Neural progenitor cell (in vitro differentiated cells): ENCODE results near the gene CDC14A. TPM values are rescaled to one million over a fixed set of nuclear protein-coding genes. Genes with fewer than 3 reads are reported as not detected.

Source experiments
- DNase-seq: peaks from one replicate; pipeline ENCODE4 v3.0.0-alpha.2; 2016; ENCODE audit warnings: low spot score
- H2AFZ ChIP-seq: fragments of 200-600 bp; sonication (generic); replicated peaks from 2 replicates; pipeline ENCODE4 v1.6.1; 2016; ENCODE audit warnings: antibody characterized with exemption
- H3F3A ChIP-seq: fragments of 200-600 bp; sonication (generic); 2 replicates; pipeline ENCODE4 v1.6.1; 2016; ENCODE audit warnings: antibody characterized with exemption, low read depth
- H3K27ac ChIP-seq: fragments of 200-600 bp; sonication (generic); 2 replicates; pipeline ENCODE4 v1.5.1; 2016; ENCODE audit warnings: mild to moderate bottlenecking
- H3K27me3 ChIP-seq: fragments of 200-600 bp; sonication (generic); 2 replicates; pipeline ENCODE4 v1.6.1; 2016; ENCODE audit warnings: mild to moderate bottlenecking, moderate library complexity
- H3K36me3 ChIP-seq: fragments of 200-600 bp; sonication (generic); 2 replicates; pipeline ENCODE4 v1.5.1; 2016
- H3K4me1 ChIP-seq: fragments of 200-600 bp; sonication (generic); 2 replicates; pipeline ENCODE4 v1.6.1; 2016; ENCODE audit warnings: mixed run types
- H3K4me2 ChIP-seq: fragments of 200-600 bp; sonication (generic); 2 replicates; pipeline ENCODE4 v1.6.1; 2016
- H3K4me3 ChIP-seq: fragments of 200-600 bp; sonication (generic); 2 replicates; pipeline ENCODE4 v1.5.1; 2016
- H3K79me2 ChIP-seq: fragments of 200-600 bp; sonication (generic); 2 replicates; pipeline ENCODE4 v1.6.1; 2016; ENCODE audit warnings: low read depth
- H3K9ac ChIP-seq: fragments of 200-600 bp; sonication (generic); 2 replicates; pipeline ENCODE4 v1.6.1; 2016
- H3K9me3 ChIP-seq: fragments of 200-600 bp; sonication (generic); 2 replicates; pipeline ENCODE4 v1.5.1; 2016; ENCODE audit warnings: low read depth
- H4K20me1 ChIP-seq: fragments of 200-600 bp; sonication (generic); 2 replicates; pipeline ENCODE4 v1.6.1; 2016; ENCODE audit warnings: low read depth
- H3K27ac Mint-ChIP-seq: 3 replicates; pipeline ENCODE4 v1.8.0; 2021; ENCODE audit warnings: mixed read lengths
- H3K27me3 Mint-ChIP-seq: 2 replicates; pipeline ENCODE4 v1.8.0; 2022; ENCODE audit warnings: low read depth, mild to moderate bottlenecking, inconsistent platforms, moderate library complexity, mixed read lengths; ENCODE audit not compliant: insufficient read depth
- H3K36me3 Mint-ChIP-seq: 3 replicates; pipeline ENCODE4 v1.8.0; 2021; ENCODE audit warnings: mixed read lengths
- H3K4me1 Mint-ChIP-seq: 3 replicates; pipeline ENCODE4 v1.8.0; 2021; ENCODE audit warnings: mixed read lengths
- H3K4me3 Mint-ChIP-seq: 3 replicates; pipeline ENCODE4 v1.8.0; 2021; ENCODE audit warnings: mild to moderate bottlenecking, moderate library complexity, mixed read lengths
- H3K9me3 Mint-ChIP-seq: 3 replicates; pipeline ENCODE4 v1.8.0; 2020; ENCODE audit warnings: mixed read lengths
- EZH2 ChIP-seq: fragments of 200-600 bp; sonication (generic); IDR thresholded peaks from 2 replicates; pipeline ENCODE4 v1.6.1; 2017; ENCODE audit warnings: antibody characterized with exemption, mild to moderate bottlenecking, moderate library complexity
- EZH2phosphoT487 ChIP-seq: fragments of 200-600 bp; sonication (generic); IDR thresholded peaks from 2 replicates; pipeline ENCODE4 v1.6.1; 2017; ENCODE audit warnings: antibody characterized with exemption
- total RNA-seq: library from RNA; depleted of rRNA; stranded (reverse); fragments of >200 nt; gene quantifications from 2 replicates; pipeline ENCODE4 v1.2.3, GENCODE V29; 2015; ENCODE audit warnings: low replicate concordance
- TF ChIP-seq, protein P1 (sequence below): fragments of 200-600 bp; sonication (generic); IDR thresholded peaks from 2 replicates; pipeline ENCODE4 v1.5.1; 2017; ENCODE audit warnings: antibody characterized with exemption, mild to moderate bottlenecking

Gene CDC14A
- total RNA-seq, 1 donor from 2014 or later = 37.0 TPM

DNA sequence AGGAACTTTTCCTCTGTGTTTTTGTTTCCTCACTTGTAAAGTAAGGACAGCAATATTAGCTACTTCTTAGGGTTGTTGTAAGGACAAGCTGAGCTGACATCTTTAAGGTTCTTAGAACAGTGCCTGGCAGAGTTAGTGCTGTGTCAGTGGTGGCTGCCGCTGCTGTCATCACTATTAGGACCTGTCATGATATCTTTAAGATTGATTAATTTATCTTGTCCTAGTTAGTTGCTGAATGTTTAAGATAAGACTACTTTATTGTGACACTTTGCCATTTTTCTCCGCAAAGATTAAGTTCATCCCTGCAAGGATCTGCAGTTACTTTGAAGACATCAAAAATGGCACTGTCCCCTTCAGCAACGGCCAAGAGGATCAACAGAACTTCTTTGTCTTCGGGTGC is 145.5 kb downstream of the CDC14A start:
- Histone ChIP-seq H3K27me3 (no peaks in the 10 kb centered on the region), H4K20me1 (no peaks in the 10 kb centered on the region), H3K9ac (no peak overlapping the region), H2AFZ (no peak overlapping the region), H3K4me2 (no peak overlapping the region), H3K4me1 (no peaks in the 10 kb centered on the region), H3K9me3 (no peaks in the 10 kb centered on the region), H3K4me3 (no peak overlapping the region), H3F3A (no peaks in the 10 kb centered on the region), H3K27ac (no peak overlapping the region), H3K79me2 (no peaks in the 10 kb centered on the region), H3K36me3 (peaks cover 12% of the 10 kb centered on the region)
- no peaks in the 10 kb centered on the region for H3K4me1 Mint-ChIP-seq
- no peaks in the 10 kb centered on the region for H3K9me3 Mint-ChIP-seq
- TF ChIP-seq EZH2 (no peak), EZH2phosphoT487 (no peak)
- TF ChIP-seq, protein P1, sequence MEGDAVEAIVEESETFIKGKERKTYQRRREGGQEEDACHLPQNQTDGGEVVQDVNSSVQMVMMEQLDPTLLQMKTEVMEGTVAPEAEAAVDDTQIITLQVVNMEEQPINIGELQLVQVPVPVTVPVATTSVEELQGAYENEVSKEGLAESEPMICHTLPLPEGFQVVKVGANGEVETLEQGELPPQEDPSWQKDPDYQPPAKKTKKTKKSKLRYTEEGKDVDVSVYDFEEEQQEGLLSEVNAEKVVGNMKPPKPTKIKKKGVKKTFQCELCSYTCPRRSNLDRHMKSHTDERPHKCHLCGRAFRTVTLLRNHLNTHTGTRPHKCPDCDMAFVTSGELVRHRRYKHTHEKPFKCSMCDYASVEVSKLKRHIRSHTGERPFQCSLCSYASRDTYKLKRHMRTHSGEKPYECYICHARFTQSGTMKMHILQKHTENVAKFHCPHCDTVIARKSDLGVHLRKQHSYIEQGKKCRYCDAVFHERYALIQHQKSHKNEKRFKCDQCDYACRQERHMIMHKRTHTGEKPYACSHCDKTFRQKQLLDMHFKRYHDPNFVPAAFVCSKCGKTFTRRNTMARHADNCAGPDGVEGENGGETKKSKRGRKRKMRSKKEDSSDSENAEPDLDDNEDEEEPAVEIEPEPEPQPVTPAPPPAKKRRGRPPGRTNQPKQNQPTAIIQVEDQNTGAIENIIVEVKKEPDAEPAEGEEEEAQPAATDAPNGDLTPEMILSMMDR = no peak
- H3K27me3 Mint-ChIP-seq = peaks cover 2% of the 10 kb centered on the region
- peaks cover 34% of the 10 kb centered on the region for H3K36me3 Mint-ChIP-seq
- no peak for DNase-seq
- H3K27ac Mint-ChIP-seq = no peak overlapping the region
- no peak overlapping the region for H3K4me3 Mint-ChIP-seq

DNA sequence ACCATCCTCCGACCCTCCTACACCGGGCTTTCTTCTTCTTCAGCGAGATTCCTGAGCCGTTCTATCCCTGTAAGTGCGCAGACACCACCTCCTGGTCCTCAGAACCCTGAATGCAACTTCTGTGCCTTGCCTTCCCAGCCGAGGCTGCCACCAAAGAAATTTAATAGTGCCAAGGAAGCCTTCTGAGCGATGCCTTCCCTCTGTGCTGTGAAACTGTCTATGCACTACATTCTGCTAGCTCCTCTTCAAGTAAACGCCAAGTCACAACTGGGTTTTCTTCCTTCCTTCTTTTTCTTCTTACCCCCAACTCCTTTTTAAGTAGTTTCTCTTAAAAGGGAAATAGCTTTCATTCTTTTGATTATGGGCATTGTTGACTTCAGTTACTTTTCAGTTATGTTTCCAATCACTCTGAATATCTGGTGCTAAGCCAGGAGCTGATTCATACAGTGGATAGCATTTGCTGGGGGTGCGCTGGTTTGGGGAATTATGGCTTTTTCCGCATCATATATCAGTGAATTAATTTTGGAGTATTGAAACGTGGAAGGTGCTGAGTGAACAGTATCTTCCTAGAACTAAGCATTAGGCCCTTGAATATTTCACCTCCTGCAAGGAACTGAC is 147.0 kb downstream of the CDC14A start:
- no peaks in the 10 kb centered on the region for H3K9me3 Mint-ChIP-seq
- H3K9ac ChIP-seq = no peak overlapping the region
- H3K4me1 ChIP-seq = no peaks in the 10 kb centered on the region
- H3F3A ChIP-seq = no peaks in the 10 kb centered on the region
- no peak overlapping the region for H3K4me3 Mint-ChIP-seq
- TF ChIP-seq, protein P1 = no peak
- no peak for TF ChIP-seq EZH2phosphoT487
- no peak for TF ChIP-seq EZH2
- H4K20me1 ChIP-seq = no peaks in the 10 kb centered on the region
- peaks cover 19% of the 10 kb centered on the region for H3K36me3 ChIP-seq
- no peak overlapping the region for H3K4me3 ChIP-seq
- H3K27ac Mint-ChIP-seq = no peak overlapping the region
- H3K27ac ChIP-seq = no peak overlapping the region
- no peaks in the 10 kb centered on the region for H3K27me3 ChIP-seq
- no peaks in the 10 kb centered on the region for H3K4me1 Mint-ChIP-seq
- no peak for DNase-seq
- H3K9me3 ChIP-seq = no peaks in the 10 kb centered on the region
- H3K36me3 Mint-ChIP-seq = peaks cover 36% of the 10 kb centered on the region
- H3K27me3 Mint-ChIP-seq = peaks cover 2% of the 10 kb centered on the region
- H3K79me2 ChIP-seq = no peaks in the 10 kb centered on the region
- no peak overlapping the region for H2AFZ ChIP-seq
- no peak overlapping the region for H3K4me2 ChIP-seq

DNA sequence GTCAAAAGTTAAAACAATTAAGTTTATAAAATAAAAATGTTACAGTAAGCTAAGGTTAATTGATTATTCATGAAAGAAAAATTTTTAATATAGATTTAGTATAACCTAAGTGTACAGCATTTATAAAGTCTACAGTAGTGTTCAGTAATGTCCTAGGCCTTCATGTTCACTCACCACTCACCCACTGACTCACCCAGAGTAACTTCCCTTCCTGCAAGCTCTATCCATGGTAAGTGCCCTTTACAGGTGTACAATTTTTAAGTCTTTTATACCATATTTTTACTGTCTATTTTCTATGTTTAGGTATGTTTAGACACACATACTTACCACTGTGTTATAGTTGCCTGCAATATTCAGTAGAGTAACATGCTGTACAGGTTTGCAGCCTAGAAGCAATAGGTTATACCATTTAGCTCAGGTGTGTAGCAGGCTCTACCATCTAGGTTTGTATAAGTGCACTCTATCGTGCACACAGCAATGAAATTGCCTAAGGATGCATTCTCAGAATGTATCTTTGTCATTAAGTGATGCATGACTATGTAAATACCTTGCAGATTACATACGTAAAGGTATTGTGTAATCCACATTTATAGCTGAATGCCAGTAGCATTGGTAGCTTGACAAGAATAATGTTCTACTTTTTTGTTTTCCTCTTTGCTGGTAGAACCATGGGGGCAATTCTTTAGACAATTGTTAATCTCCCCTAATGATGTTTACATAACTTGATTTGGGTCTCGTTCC is 149.9 kb downstream of the CDC14A start:
- no peak for DNase-seq
- peaks cover 20% of the 10 kb centered on the region for H3K36me3 ChIP-seq
- H3K4me2 ChIP-seq = no peak overlapping the region
- no peak overlapping the region for H2AFZ ChIP-seq
- H3K27me3 ChIP-seq = no peaks in the 10 kb centered on the region
- Mint-ChIP-seq H3K27me3 (peaks cover 2% of the 10 kb centered on the region), H3K36me3 (peaks cover 42% of the 10 kb centered on the region), H3K4me1 (no peaks in the 10 kb centered on the region), H3K27ac (no peak overlapping the region), H3K9me3 (no peaks in the 10 kb centered on the region), H3K4me3 (no peak overlapping the region)
- no peaks in the 10 kb centered on the region for H4K20me1 ChIP-seq
- no peaks in the 10 kb centered on the region for H3K4me1 ChIP-seq
- no peaks in the 10 kb centered on the region for H3K9me3 ChIP-seq
- H3K9ac ChIP-seq = no peak overlapping the region
- no peak overlapping the region for H3K27ac ChIP-seq
- no peaks in the 10 kb centered on the region for H3K79me2 ChIP-seq
- H3F3A ChIP-seq = no peaks in the 10 kb centered on the region
- no peak overlapping the region for H3K4me3 ChIP-seq
- TF ChIP-seq EZH2phosphoT487 (no peak), EZH2 (no peak)
- TF ChIP-seq, protein P1 = no peak
